Right atrium auricular region (tissue), 2 donors: Measurements from ENCODE around the gene PGM2. TPM values are rescaled to one million over a fixed set of nuclear protein-coding genes. Genes with fewer than 3 reads are reported as not detected.
"Not testable (repeated sequence)": the region's sequence is repeated elsewhere in the genome, so short reads cannot be mapped to it uniquely, and the experiment has no call there.

Experiments
- DNase-seq: peaks from one replicate; pipeline ENCODE4 v3.0.0-alpha.2; 2019; ENCODE audit warnings: low spot score
- H3K27ac ChIP-seq, 2 donors: fragments of 200-600 bp; sonication (generic); 1 replicate in 1 of 2; 2 replicates in 1 of 2; pipeline ENCODE4 v1.5.1; 2016 to 2019
- H3K27me3 ChIP-seq, 2 donors: fragments of 200-600 bp; sonication (generic); one replicate each; pipeline versions ENCODE4 v1.5.1 to v1.6.0; 2017 to 2019
- H3K36me3 ChIP-seq: fragments of 200-600 bp; sonication (generic); one replicate; pipeline ENCODE4 v1.5.1; 2016
- H3K4me1 ChIP-seq, 2 donors: fragments of 200-600 bp; sonication (generic); one replicate each; pipeline versions ENCODE4 v1.5.1 to v1.6.0; 2017 to 2019
- H3K4me3 ChIP-seq, 2 donors: fragments of 200-600 bp; sonication (generic); 1 replicate in 1 of 2; 2 replicates in 1 of 2; pipeline ENCODE4 v1.5.1; 2017 to 2019; ENCODE audit warnings: mild to moderate bottlenecking in 1 of 2, moderate library complexity in 1 of 2
- H3K9me3 ChIP-seq, 2 donors: fragments of 200-600 bp; sonication (generic); one replicate each; pipeline ENCODE4 v1.5.1; 2019
- total RNA-seq, 2 donors: library from RNA; depleted of rRNA; stranded (reverse); fragments of >200 nt; gene quantifications; one replicate each; pipeline ENCODE4 v1.1.0, GENCODE V29; 2016
- TF ChIP-seq, protein P1 (sequence below), 2 donors: fragments of 200-600 bp; sonication (generic); IDR thresholded peaks; one replicate each; pipeline ENCODE4 v1.5.1; 2019; ENCODE audit warnings: antibody characterized with exemption in 2 of 2

Gene PGM2
- total RNA-seq, 2 donors from 2014 or later: 10.7 to 11.7 TPM

DNA sequence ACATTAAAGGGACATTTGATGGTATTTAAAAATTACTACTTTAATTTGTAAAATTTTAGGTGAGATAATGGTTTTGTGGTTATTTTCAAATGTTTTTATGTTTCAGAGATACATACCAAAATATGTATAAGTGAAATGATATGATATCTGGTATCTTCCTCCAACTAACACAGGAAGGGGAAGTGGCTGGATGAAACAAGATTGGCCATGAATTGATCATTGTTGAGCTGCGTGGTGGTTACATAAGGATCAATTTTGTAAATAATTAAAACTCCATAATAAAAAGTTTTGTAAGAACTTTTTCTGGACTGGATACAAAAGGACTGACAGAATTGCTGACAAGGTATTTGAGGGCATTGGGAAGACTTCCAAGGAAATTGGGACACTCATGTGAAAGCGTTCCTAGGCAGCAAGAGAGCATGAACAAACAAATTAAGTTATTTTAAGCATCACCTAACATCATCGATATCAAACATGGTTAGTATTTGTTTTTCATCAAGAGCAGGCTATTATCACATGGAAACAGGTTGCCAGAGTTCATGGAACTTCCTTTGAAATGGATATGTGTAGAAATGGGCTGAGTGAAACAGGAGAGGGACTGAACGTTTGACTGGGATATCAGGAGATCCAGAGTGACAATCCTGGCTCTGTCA lies 4.4 kb upstream of the PGM2 start:
- H3K36me3 ChIP-seq: no peaks in the 10 kb centered on the region
- H3K9me3 ChIP-seq: no peaks in the 10 kb centered on the region
- DNase-seq: no peak
- H3K4me1 ChIP-seq: peaks cover 0 to 1% of the 10 kb centered on the region in 2 donors
- peak overlapping the region; percentile 48 to 49 for H3K27ac ChIP-seq
- no peak overlapping the region for H3K4me3 ChIP-seq
- no peaks in the 10 kb centered on the region for H3K27me3 ChIP-seq
- TF ChIP-seq, protein P1, sequence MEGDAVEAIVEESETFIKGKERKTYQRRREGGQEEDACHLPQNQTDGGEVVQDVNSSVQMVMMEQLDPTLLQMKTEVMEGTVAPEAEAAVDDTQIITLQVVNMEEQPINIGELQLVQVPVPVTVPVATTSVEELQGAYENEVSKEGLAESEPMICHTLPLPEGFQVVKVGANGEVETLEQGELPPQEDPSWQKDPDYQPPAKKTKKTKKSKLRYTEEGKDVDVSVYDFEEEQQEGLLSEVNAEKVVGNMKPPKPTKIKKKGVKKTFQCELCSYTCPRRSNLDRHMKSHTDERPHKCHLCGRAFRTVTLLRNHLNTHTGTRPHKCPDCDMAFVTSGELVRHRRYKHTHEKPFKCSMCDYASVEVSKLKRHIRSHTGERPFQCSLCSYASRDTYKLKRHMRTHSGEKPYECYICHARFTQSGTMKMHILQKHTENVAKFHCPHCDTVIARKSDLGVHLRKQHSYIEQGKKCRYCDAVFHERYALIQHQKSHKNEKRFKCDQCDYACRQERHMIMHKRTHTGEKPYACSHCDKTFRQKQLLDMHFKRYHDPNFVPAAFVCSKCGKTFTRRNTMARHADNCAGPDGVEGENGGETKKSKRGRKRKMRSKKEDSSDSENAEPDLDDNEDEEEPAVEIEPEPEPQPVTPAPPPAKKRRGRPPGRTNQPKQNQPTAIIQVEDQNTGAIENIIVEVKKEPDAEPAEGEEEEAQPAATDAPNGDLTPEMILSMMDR (IDR thresholded peaks at IDR 0.05): no peak

DNA sequence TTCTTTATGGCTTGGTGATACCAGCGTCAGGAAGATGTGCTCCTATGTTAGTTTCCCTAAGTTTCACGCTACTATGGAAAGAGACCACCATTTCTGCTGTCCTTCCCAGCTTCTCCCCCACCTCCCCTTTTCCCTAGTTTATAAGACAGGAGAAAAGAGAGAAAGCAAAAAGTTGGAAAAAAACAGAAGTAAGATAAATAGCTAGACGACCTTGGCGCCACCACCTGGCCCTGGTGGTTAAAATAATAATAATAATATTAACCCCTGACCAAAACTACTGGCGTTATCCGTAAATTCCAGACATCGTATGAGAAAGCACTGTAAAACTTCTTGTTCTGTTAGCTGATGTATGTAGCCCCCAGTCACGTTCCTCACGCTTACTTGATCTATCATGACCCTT lies 985 bp upstream of the PGM2 start:
- TF ChIP-seq, protein P1 (IDR thresholded peaks at IDR 0.05): peak in 1 of 2 donors; percentile 25
- H3K4me3 ChIP-seq: peak overlapping the region; percentile 57 to 91
- peaks cover 0 to 30% of the 10 kb centered on the region in 2 donors for H3K4me1 ChIP-seq
- not testable (repeated sequence) for DNase-seq, H3K27me3 ChIP-seq, H3K9me3 ChIP-seq, H3K36me3 ChIP-seq
- peak overlapping the region; percentile 78 to 95 for H3K27ac ChIP-seq

DNA sequence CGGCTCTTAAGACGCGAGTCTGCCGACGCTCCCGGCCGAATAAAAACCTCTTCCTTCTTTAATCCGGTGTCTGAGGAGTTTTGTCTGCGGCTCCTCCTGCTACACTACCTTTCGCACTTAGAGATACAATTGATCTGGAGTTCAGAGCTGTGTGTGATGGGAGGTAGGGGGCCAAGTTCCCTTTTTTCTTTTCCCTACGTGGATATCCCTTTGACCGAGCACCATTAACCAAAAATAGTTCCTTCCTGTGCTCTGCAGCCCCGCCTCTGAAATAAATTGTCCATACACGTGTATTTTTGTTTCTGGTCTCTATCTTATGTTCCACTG lies 555 bp upstream of the PGM2 start:
- Histone ChIP-seq H3K36me3 (peaks cover 5% of the 10 kb centered on the region), H3K9me3 (no peaks in the 10 kb centered on the region), H3K4me1 (peaks cover 0 to 30% of the 10 kb centered on the region in 2 donors), H3K27ac (peak overlapping the region; percentile 78 to 95), H3K27me3 (no peaks in the 10 kb centered on the region), H3K4me3 (peak overlapping the region; percentile 57 to 91)
- DNase-seq: no peak
- TF ChIP-seq, protein P1 (IDR thresholded peaks at IDR 0.05): no peak

DNA sequence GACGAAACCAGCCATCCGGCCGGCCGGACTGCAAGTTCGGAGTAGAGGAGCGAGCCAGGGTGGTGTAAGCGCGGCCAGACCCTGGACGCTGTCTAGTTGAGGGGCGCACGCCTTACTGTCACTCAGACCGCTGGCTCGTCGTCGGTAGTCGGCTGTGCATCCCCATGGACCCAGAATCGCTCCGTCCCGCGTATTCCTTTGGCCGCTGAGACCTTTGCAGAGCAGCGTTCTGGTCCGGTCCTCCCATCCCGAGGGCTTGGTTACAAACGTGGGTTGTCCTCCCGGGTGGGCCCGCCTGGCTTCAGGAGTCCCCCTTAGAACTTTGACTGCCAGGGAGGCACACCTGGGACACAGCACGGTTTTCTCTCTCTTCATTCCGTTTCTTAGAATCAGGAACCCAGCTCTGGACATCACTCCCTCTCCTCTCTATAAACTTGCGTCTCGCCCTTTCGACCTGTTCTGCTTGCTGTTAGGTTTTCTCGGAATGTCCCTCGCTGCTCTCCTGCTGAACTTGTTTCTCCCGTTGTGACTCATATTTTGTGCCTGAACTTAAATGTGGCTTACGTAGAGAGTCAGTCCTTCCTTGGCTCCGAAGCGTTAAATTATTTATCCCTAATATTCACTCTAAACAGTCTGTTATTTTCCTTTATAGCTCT lies 672 bp downstream of the PGM2 start:
- H3K4me3 ChIP-seq: peak overlapping the region; percentile 57 to 91
- peaks cover 0 to 30% of the 10 kb centered on the region in 2 donors for H3K4me1 ChIP-seq
- no peaks in the 10 kb centered on the region for H3K27me3 ChIP-seq
- TF ChIP-seq, protein P1 (IDR thresholded peaks at IDR 0.05): no peak
- peak overlapping the region; percentile 78 to 95 for H3K27ac ChIP-seq
- DNase-seq: no peak
- H3K36me3 ChIP-seq: peaks cover 5% of the 10 kb centered on the region
- H3K9me3 ChIP-seq: no peaks in the 10 kb centered on the region

DNA sequence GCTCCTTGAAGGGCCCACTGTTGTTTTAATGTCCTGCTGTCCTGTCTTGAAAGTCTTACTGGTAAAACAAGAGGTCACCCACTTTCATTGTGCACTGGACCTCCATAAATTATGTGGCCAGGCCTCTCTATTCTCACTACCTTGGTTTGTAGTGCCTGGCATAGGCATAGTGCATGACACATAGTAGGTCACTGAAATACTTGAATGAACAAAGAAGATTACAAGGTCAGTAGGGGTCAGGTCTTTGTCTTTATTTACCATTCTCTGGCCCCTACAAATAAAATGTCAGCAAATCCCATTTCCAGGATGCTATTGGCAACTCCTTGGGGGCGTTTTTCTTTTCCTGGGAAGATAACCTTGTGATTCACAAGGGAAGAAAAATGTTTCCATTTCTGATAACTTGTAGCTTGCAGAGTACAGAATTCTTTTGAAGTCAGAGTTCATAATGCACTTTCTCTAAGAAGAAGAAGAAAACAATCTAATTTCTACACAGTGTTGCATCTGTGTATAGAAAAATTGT lies 1.4 kb downstream of the PGM2 start:
- Histone ChIP-seq H3K36me3 (peaks cover 8% of the 10 kb centered on the region), H3K4me1 (peaks cover 0 to 30% of the 10 kb centered on the region in 2 donors), H3K27ac (peak overlapping the region; percentile 78 to 95), H3K27me3 (no peaks in the 10 kb centered on the region), H3K9me3 (no peaks in the 10 kb centered on the region), H3K4me3 (peak overlapping the region; percentile 57 to 91)
- TF ChIP-seq, protein P1 (IDR thresholded peaks at IDR 0.05): no peak
- no peak for DNase-seq
